H9 (cell line): ENCODE measurements around the gene NAMPT. TPM values are rescaled to one million over a fixed set of nuclear protein-coding genes. Genes with fewer than 3 reads are reported as not detected.
"Not testable (repeated sequence)": the region's sequence is repeated elsewhere in the genome, so short reads cannot be mapped to it uniquely, and the experiment has no call there.

ENCODE experiments used
- DNase-seq: peaks from one replicate; pipeline ENCODE4 v3.0.0-alpha.2; 2017
- H2AFZ ChIP-seq: one replicate; pipeline ENCODE4 v1.6.1; 2013; ENCODE audit warnings: mild to moderate bottlenecking, low read length, control low read depth, moderate library complexity
- H2AK5ac ChIP-seq: 2 replicates; pipeline ENCODE4 v1.6.1; 2013; ENCODE audit warnings: low read length, control low read depth, mixed read lengths; ENCODE audit not compliant: insufficient read length
- H2BK120ac ChIP-seq: one replicate; pipeline ENCODE4 v1.6.1; 2013; ENCODE audit warnings: low read depth, mild to moderate bottlenecking, low read length, control low read depth, inconsistent platforms; ENCODE audit not compliant: poor library complexity, severe bottlenecking
- H2BK12ac ChIP-seq: 2 replicates; pipeline ENCODE4 v1.6.1; 2013; ENCODE audit warnings: low read length, control low read depth, mixed read lengths, low read depth; ENCODE audit not compliant: insufficient read length
- H2BK15ac ChIP-seq: 2 replicates; pipeline ENCODE4 v1.6.1; 2013; ENCODE audit warnings: low read depth, low read length, control low read depth
- H2BK20ac ChIP-seq: one replicate; pipeline ENCODE4 v1.6.1; 2013; ENCODE audit warnings: low read depth, mild to moderate bottlenecking, low read length, control low read depth, inconsistent platforms; ENCODE audit not compliant: poor library complexity, severe bottlenecking
- H2BK5ac ChIP-seq: 2 replicates; pipeline ENCODE4 v1.6.1; 2013; ENCODE audit warnings: low read length, control low read depth, mixed read lengths; ENCODE audit not compliant: insufficient read length
- H3K14ac ChIP-seq: 2 replicates; pipeline ENCODE4 v1.6.1; 2013; ENCODE audit warnings: low read length, control low read depth; ENCODE audit not compliant: insufficient read depth
- H3K18ac ChIP-seq: 2 replicates; pipeline ENCODE4 v1.6.1; 2013; ENCODE audit warnings: low read depth, mild to moderate bottlenecking, mixed read lengths, low read length, control low read depth; ENCODE audit not compliant: insufficient read length
- H3K23ac ChIP-seq: 2 replicates; pipeline ENCODE4 v1.6.1; 2013; ENCODE audit warnings: low read length, control low read depth, mixed read lengths, low read depth; ENCODE audit not compliant: insufficient read length
- H3K23me2 ChIP-seq: 2 replicates; pipeline ENCODE4 v1.6.1; 2013; ENCODE audit warnings: low read depth, mild to moderate bottlenecking, mixed read lengths, low read length, control low read depth; ENCODE audit not compliant: insufficient read length, poor library complexity, severe bottlenecking
- H3K27ac ChIP-seq: 2 replicates; pipeline ENCODE4 v1.5.1; 2013; ENCODE audit warnings: low read length, control low read depth, mixed read lengths, low read depth; ENCODE audit not compliant: insufficient read length
- H3K27me3 ChIP-seq: 2 replicates; pipeline ENCODE4 v1.6.1; 2013; ENCODE audit warnings: low read length, control low read depth, inconsistent platforms; ENCODE audit not compliant: insufficient read depth
- H3K4ac ChIP-seq: 2 replicates; pipeline ENCODE4 v1.6.1; 2013; ENCODE audit warnings: low read depth, mild to moderate bottlenecking, control low read depth, inconsistent platforms, low read length, moderate library complexity
- H3K4me1 ChIP-seq: 2 replicates; pipeline ENCODE4 v1.6.1; 2013; ENCODE audit warnings: low read length, control low read depth, inconsistent platforms; ENCODE audit not compliant: insufficient read depth
- H3K4me2 ChIP-seq: 2 replicates; pipeline ENCODE4 v1.6.1; 2013; ENCODE audit warnings: low read length, control low read depth, mixed read lengths; ENCODE audit not compliant: insufficient read length, insufficient read depth
- H3K56ac ChIP-seq: 2 replicates; pipeline ENCODE4 v1.6.1; 2013; ENCODE audit warnings: low read depth, mild to moderate bottlenecking, mixed read lengths, low read length, control low read depth; ENCODE audit not compliant: insufficient read length
- H3K79me1 ChIP-seq: 2 replicates; pipeline ENCODE4 v1.6.1; 2013; ENCODE audit warnings: low read depth, mild to moderate bottlenecking, moderate library complexity, low read length, control low read depth, inconsistent platforms; ENCODE audit not compliant: insufficient read depth, poor library complexity, severe bottlenecking
- H3K79me2 ChIP-seq: 2 replicates; pipeline ENCODE4 v1.6.1; 2013; ENCODE audit warnings: low read length, control low read depth, inconsistent platforms; ENCODE audit not compliant: insufficient read depth
- H3K9ac ChIP-seq: 2 replicates; pipeline ENCODE4 v1.6.1; 2013; ENCODE audit warnings: low read length, control low read depth, mixed read lengths; ENCODE audit not compliant: insufficient read length; ENCODE audit errors: extremely low read depth
- H3K9me3 ChIP-seq: one replicate; pipeline ENCODE4 v1.6.1; 2013; ENCODE audit warnings: low read depth, low read length, inconsistent platforms; ENCODE audit not compliant: control insufficient read depth
- H3T11ph ChIP-seq: one replicate; pipeline ENCODE4 v1.6.1; 2013; ENCODE audit warnings: mild to moderate bottlenecking, low read length, control low read depth, inconsistent platforms
- H4K20me1 ChIP-seq: one replicate; pipeline ENCODE4 v1.6.1; 2013; ENCODE audit not compliant: control insufficient read depth, insufficient read length, insufficient read depth
- H4K5ac ChIP-seq: 2 replicates; pipeline ENCODE4 v1.6.1; 2013; ENCODE audit warnings: low read depth, mild to moderate bottlenecking, mixed read lengths, low read length, control low read depth; ENCODE audit not compliant: insufficient read length
- H4K8ac ChIP-seq: replicated peaks from 2 replicates; pipeline ENCODE4 v1.6.1; 2013; ENCODE audit warnings: low read length, control low read depth, mixed read lengths, low read depth; ENCODE audit not compliant: insufficient read length
- H4K91ac ChIP-seq: 2 replicates; pipeline ENCODE4 v1.6.1; 2013; ENCODE audit warnings: low read depth, mild to moderate bottlenecking, moderate library complexity, mixed read lengths, low read length, control low read depth; ENCODE audit not compliant: insufficient read length
- H3K27ac Mint-ChIP-seq, 3 experiments: 2 replicates in 2 of 3; 3 replicates in 1 of 3; pipeline ENCODE4 v1.8.0; 2020 to 2021; ENCODE audit warnings: mixed read lengths in 3 of 3, mild to moderate bottlenecking in 1 of 3, moderate library complexity in 1 of 3
- H3K27me3 Mint-ChIP-seq: 2 replicates; pipeline ENCODE4 v1.8.0; 2021; ENCODE audit warnings: low read depth, mild to moderate bottlenecking, moderate library complexity, mixed read lengths
- H3K36me3 Mint-ChIP-seq, 3 experiments: 2 replicates in 2 of 3; 3 replicates in 1 of 3; pipeline ENCODE4 v1.8.0; 2020 to 2021; ENCODE audit warnings: low read depth in 3 of 3, mixed read lengths in 3 of 3; ENCODE audit not compliant: insufficient read depth in 1 of 3
- H3K4me1 Mint-ChIP-seq, 2 experiments: 2 replicates each; pipeline ENCODE4 v1.8.0; 2020; ENCODE audit warnings: mixed read lengths in 2 of 2
- H3K4me3 Mint-ChIP-seq, 2 experiments: 2 replicates in 1 of 2; 3 replicates in 1 of 2; pipeline ENCODE4 v1.8.0; 2020 to 2021; ENCODE audit warnings: mild to moderate bottlenecking in 2 of 2, mixed read lengths in 2 of 2, moderate library complexity in 1 of 2
- H3K9me3 Mint-ChIP-seq, 2 experiments: 2 replicates in 1 of 2; 3 replicates in 1 of 2; pipeline ENCODE4 v1.8.0; 2020; ENCODE audit warnings: mild to moderate bottlenecking in 2 of 2, mixed read lengths in 2 of 2, moderate library complexity in 1 of 2
- WGBS: extraction: QIAGEN DNeasy Blood & Tissue Kit; methylation state at CpG from one replicate; pipeline ENCODE4 v1.1.7; 2013; ENCODE audit warnings: missing lambda C conversion rate, low lambda C conversion rate, mixed read lengths; ENCODE audit not compliant: insufficient read length; ENCODE audit errors: extremely low coverage; 5-methylcytosine and 5-hydroxymethylcytosine counted together
- total RNA-seq: library from RNA; stranded (reverse); gene quantifications from 2 replicates; pipeline ENCODE4 v1.2.1, GENCODE V29; 2021

The NAMPT gene
- total RNA-seq, 1 experiment from 2014 or later, result 83.5 TPM

DNA sequence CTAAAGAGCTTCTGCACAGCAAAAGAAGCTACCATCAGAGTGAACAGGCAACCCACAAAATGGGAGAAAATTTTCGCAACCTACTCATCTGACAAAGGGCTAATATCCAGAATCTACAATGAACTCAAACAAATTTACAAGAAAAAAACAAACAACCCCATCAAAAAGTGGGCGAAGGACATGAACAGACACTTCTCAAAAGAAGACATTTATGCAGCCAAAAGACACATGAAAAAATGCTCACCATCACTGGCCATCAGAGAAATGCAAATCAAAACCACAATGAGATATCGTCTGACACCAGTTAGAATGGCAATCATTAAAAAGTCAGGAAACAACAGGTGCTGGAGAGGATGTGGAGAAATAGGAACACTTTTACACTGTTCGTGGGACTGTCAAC, 13.4 kb upstream of the NAMPT start:
- H3K4me2 ChIP-seq, H3K27me3 ChIP-seq, H2BK5ac ChIP-seq, H3K56ac ChIP-seq, H3K18ac ChIP-seq, H4K5ac ChIP-seq, H3K36me3 Mint-ChIP-seq, H3K27me3 Mint-ChIP-seq, H3K4ac ChIP-seq, H2BK20ac ChIP-seq, H4K8ac ChIP-seq, H4K20me1 ChIP-seq, H3T11ph ChIP-seq, H3K9me3 ChIP-seq, H3K9ac ChIP-seq, H2BK12ac ChIP-seq, H2BK120ac ChIP-seq, H4K91ac ChIP-seq, H3K79me2 ChIP-seq, H3K23me2 ChIP-seq, H3K4me3 Mint-ChIP-seq, H2AFZ ChIP-seq, H3K4me1 Mint-ChIP-seq, H2AK5ac ChIP-seq, H3K27ac ChIP-seq, H3K79me1 ChIP-seq, H3K27ac Mint-ChIP-seq, DNase-seq, H3K14ac ChIP-seq, H3K4me1 ChIP-seq, H2BK15ac ChIP-seq, H3K23ac ChIP-seq: not testable (repeated sequence)
- H3K9me3 Mint-ChIP-seq, result peaks cover 9 to 27% of the 10 kb centered on the region in 2 experiments
- no CpG with 5 or more reads among the region's 4 CpGs for WGBS
